Measurements from ENCODE around the gene RIPK1.

RIPK1 gene

DNA sequence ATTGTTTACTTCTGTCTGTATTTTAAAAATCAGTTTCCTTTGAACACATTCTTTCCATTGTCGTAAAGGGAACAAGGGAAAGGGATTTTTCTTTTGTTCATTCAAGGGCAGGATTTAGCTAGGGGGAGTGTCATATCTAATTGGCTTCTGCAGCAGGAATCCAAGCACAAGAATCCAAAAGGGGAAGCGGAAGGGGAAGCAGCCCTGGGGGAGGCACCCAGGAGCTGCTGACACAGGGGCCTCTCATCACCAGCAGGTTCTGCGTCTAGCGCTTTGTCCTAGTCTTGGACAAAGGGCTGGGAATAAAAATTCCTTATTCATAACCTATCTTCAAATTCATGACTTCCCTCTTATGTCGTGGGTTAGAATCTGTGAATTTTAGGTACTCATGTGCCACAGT is 13.7 kb downstream of the RIPK1 start:
- no peak overlapping the region for H3K4me3 ChIP-seq (ENCODE audit: extremely low read depth, insufficient read depth, low read length, poor library complexity, severe bottlenecking)
- peaks cover 97% of the 10 kb centered on the region for H3K36me3 ChIP-seq (ENCODE audit: control insufficient read depth, insufficient read depth, low read length)
- H3K9me3 ChIP-seq (ENCODE audit: control insufficient read depth, low read length): no peaks in the 10 kb centered on the region
- WGBS, 2 experiments (ENCODE audit: insufficient coverage in 2 of 2): 85 to 97% methylated on average over 2 to 3 of the region's 5 CpGs
- no peak overlapping the region for H3K27ac ChIP-seq (ENCODE audit: low read depth, low read length, severe bottlenecking)
- no peaks in the 10 kb centered on the region for H3K4me1 ChIP-seq (ENCODE audit: control insufficient read depth, insufficient read depth, low read length, poor library complexity, severe bottlenecking)

DNA sequence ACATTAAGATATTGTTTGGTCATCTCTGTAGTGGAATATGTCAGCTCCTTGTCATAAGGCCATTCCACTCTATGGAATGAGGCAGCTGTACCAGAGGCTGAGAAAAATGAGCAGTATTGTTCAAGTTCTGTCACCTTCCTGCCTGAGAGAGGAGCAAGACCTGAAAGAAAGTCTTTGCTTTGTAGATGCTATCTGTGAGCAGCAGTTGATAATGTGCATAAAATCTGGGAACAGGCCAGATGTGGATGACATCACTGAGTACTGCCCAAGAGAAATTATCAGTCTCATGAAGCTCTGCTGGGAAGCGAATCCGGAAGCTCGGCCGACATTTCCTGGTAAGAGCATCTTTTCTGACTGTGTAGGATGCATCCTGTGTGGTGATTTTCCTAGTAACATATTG is 16.8 kb downstream of the RIPK1 start:
- Histone ChIP-seq H3K9me3 (ENCODE audit: control insufficient read depth, low read length) (peaks cover 6% of the 10 kb centered on the region), H3K4me3 (ENCODE audit: extremely low read depth, insufficient read depth, low read length, poor library complexity, severe bottlenecking) (no peak overlapping the region), H3K27ac (ENCODE audit: low read depth, low read length, severe bottlenecking) (no peak overlapping the region), H3K4me1 (ENCODE audit: control insufficient read depth, insufficient read depth, low read length, poor library complexity, severe bottlenecking) (no peaks in the 10 kb centered on the region), H3K36me3 (ENCODE audit: control insufficient read depth, insufficient read depth, low read length) (peaks cover 95% of the 10 kb centered on the region)
- 96 to 100% methylated on average over 4 of the region's 4 CpGs for WGBS, 2 experiments (ENCODE audit: insufficient coverage in 2 of 2)

DNA sequence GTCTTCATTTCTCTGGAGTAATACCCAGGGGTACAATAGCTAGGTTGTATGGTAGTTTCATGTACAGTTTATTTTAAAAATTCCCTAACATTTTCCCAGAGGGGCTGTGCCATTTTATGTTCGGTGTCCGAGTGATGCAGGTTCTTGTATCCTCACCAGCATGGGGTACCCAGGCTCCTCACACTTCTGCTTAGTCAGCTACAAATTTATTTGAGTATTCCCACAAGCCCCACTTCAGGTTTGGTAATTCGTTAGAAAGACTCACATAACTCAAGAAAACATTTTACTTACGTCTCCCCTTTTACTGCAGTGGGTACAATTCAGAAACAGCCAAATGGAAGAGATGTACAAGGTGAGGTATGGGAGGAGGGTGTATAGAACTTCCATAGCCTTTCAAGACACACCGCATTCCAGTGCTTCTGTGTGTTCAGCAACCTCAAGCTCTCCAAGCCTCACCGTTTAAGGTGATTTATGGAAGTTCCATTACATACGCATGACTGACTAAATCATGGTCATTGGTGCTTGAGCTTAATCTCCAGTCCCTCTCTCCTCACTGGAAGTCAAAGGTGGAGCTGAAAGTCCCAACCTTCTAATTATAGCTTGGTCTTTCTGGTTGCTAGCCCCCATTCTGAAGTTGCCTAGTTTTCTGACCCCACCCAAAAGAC is 18.1 kb downstream of the RIPK1 start:
- Histone ChIP-seq H3K27ac (ENCODE audit: low read depth, low read length, severe bottlenecking) (no peak overlapping the region), H3K36me3 (ENCODE audit: control insufficient read depth, insufficient read depth, low read length) (peaks cover 88% of the 10 kb centered on the region), H3K4me1 (ENCODE audit: control insufficient read depth, insufficient read depth, low read length, poor library complexity, severe bottlenecking) (no peaks in the 10 kb centered on the region), H3K4me3 (ENCODE audit: extremely low read depth, insufficient read depth, low read length, poor library complexity, severe bottlenecking) (no peak overlapping the region), H3K9me3 (ENCODE audit: control insufficient read depth, low read length) (peaks cover 6% of the 10 kb centered on the region)
- WGBS, 2 experiments (ENCODE audit: insufficient coverage in 2 of 2): 75 to 97% methylated on average over 4 of the region's 7 CpGs

DNA sequence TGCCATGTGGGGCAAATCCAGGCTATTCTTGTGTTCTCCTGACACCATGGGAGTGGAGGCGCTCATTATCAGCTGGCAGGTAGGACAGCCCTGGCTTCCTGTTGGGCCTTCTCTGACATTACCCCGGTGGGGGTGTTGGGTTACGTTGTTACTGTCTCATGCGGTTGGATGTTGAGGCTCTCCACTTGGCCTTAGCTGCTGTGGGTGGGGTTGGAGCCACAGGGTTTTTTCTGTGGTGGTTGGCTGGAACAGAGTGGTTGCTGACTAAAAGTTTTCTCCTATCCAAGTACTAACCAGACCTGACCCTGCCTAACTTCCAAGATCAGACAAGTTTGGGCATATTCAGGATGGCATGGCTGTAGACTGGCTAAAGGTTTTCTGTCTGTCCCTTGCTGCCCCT is 20.2 kb downstream of the RIPK1 start:
- Histone ChIP-seq H3K27ac (ENCODE audit: low read depth, low read length, severe bottlenecking) (no peak overlapping the region), H3K36me3 (ENCODE audit: control insufficient read depth, insufficient read depth, low read length) (peaks cover 69% of the 10 kb centered on the region), H3K4me1 (ENCODE audit: control insufficient read depth, insufficient read depth, low read length, poor library complexity, severe bottlenecking) (no peaks in the 10 kb centered on the region), H3K9me3 (ENCODE audit: control insufficient read depth, low read length) (peaks cover 6% of the 10 kb centered on the region), H3K4me3 (ENCODE audit: extremely low read depth, insufficient read depth, low read length, poor library complexity, severe bottlenecking) (no peak overlapping the region)
- 100% methylated on average over 1 to 2 of the region's 4 CpGs for WGBS, 2 experiments (ENCODE audit: insufficient coverage in 2 of 2)

DNA sequence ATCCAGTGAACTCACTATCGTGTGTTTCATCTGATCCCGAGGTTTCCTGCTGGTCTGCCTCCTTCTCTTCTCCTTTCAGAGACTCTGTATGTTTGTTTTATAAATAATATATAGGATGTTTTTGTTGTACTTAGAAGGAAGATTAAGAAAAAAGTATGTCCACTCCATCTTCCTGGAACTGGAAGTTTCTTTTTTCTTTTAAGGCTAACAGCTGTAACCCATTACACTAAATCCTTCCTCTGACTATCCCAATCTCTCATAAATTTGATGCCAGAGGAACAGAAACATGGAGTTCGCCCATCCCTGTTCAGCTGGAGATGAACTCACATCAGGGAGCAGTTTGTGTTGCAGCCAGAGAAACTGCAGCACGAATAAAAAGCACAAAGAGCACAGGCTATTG is 20.7 kb downstream of the RIPK1 start:
- WGBS, 2 experiments (ENCODE audit: insufficient coverage in 2 of 2): 90 to 94% methylated on average over 2 of the region's 4 CpGs
- Histone ChIP-seq H3K27ac (ENCODE audit: low read depth, low read length, severe bottlenecking) (no peak overlapping the region), H3K4me1 (ENCODE audit: control insufficient read depth, insufficient read depth, low read length, poor library complexity, severe bottlenecking) (no peaks in the 10 kb centered on the region), H3K36me3 (ENCODE audit: control insufficient read depth, insufficient read depth, low read length) (peaks cover 66% of the 10 kb centered on the region), H3K9me3 (ENCODE audit: control insufficient read depth, low read length) (peaks cover 7% of the 10 kb centered on the region), H3K4me3 (ENCODE audit: extremely low read depth, insufficient read depth, low read length, poor library complexity, severe bottlenecking) (no peak overlapping the region)

DNA sequence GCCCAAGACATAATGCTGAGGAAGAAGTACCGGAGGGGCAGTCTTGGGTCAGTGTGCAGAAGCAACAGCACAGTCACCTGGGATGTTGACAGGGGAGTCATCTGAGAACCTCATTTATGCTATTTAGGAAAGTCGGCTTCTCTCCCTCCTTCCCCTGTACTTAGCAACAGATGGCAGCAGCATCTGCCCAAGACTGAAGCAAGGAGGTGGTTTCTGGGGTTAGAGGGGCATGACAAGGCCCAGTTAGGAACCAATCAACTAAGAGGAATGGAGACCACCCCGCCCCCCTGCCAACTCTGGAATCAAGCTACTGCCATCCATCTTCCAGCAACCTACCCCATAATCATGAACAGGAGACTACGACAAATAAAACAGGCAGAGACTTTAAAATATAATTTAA is 21.7 kb downstream of the RIPK1 start:
- 100% methylated on average over 1 of the region's 4 CpGs; no CpG with 5 or more reads in 1 of the 2 experiments for WGBS, 2 experiments (ENCODE audit: insufficient coverage in 2 of 2)
- Histone ChIP-seq H3K4me3 (ENCODE audit: extremely low read depth, insufficient read depth, low read length, poor library complexity, severe bottlenecking) (no peak overlapping the region), H3K4me1 (ENCODE audit: control insufficient read depth, insufficient read depth, low read length, poor library complexity, severe bottlenecking) (no peaks in the 10 kb centered on the region), H3K9me3 (ENCODE audit: control insufficient read depth, low read length) (peaks cover 8% of the 10 kb centered on the region), H3K36me3 (ENCODE audit: control insufficient read depth, insufficient read depth, low read length) (peaks cover 64% of the 10 kb centered on the region), H3K27ac (ENCODE audit: low read depth, low read length, severe bottlenecking) (no peak overlapping the region)

DNA sequence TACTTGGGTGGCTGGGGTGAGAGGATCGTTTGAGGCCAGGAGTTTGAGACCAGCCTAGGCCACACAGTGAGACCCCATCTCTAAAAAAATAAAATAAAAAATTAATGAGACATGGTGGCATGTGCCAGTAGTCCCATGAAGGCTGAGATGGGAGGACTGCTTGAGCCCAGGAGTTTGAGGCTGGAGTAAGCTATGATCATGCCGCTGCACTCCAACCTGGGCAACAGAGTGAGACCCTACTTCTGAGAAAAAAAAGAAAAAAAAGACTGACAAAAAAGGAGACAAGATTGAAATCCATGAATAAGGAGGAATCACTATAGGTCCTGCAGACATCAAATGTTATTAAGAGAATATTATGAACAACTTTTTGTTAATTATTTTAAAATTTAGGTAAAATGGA is 26.5 kb downstream of the RIPK1 start:
- no peaks in the 10 kb centered on the region for H3K4me1 ChIP-seq (ENCODE audit: control insufficient read depth, insufficient read depth, low read length, poor library complexity, severe bottlenecking)
- peaks cover 52% of the 10 kb centered on the region for H3K36me3 ChIP-seq (ENCODE audit: control insufficient read depth, insufficient read depth, low read length)
- 100% methylated on average over 1 to 2 of the region's 2 CpGs for WGBS, 2 experiments (ENCODE audit: insufficient coverage in 2 of 2)
- H3K4me3 ChIP-seq (ENCODE audit: extremely low read depth, insufficient read depth, low read length, poor library complexity, severe bottlenecking): no peak overlapping the region
- peaks cover 2% of the 10 kb centered on the region for H3K9me3 ChIP-seq (ENCODE audit: control insufficient read depth, low read length)
- no peak overlapping the region for H3K27ac ChIP-seq (ENCODE audit: low read depth, low read length, severe bottlenecking)

DNA sequence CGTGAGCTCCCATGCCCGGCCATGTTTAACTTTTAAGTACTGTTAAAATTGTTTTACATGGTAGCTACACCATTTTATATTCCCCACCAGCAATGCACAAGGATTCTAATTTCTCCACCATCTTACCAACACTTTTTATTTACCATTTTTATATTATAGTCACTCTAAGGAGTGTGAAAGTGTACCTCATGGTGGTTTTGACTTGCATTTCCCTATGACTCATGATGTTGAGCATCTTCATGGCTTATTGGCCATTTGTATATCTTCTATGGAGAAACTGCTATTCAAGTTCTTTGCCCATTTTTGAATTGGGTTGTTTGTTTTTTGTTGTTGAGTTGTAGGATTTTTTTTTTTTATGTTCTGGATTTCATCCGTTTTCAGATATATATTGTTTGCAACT is 34.6 kb downstream of the RIPK1 start:
- no peak overlapping the region for H3K4me3 ChIP-seq (ENCODE audit: extremely low read depth, insufficient read depth, low read length, poor library complexity, severe bottlenecking)
- peaks cover 76% of the 10 kb centered on the region for H3K36me3 ChIP-seq (ENCODE audit: control insufficient read depth, insufficient read depth, low read length)
- H3K9me3 ChIP-seq (ENCODE audit: control insufficient read depth, low read length): no peaks in the 10 kb centered on the region
- H3K27ac ChIP-seq (ENCODE audit: low read depth, low read length, severe bottlenecking): no peak overlapping the region
- WGBS, 2 experiments (ENCODE audit: insufficient coverage in 2 of 2): no CpG with 5 or more reads among the region's 3 CpGs
- H3K4me1 ChIP-seq (ENCODE audit: control insufficient read depth, insufficient read depth, low read length, poor library complexity, severe bottlenecking): no peaks in the 10 kb centered on the region

DNA sequence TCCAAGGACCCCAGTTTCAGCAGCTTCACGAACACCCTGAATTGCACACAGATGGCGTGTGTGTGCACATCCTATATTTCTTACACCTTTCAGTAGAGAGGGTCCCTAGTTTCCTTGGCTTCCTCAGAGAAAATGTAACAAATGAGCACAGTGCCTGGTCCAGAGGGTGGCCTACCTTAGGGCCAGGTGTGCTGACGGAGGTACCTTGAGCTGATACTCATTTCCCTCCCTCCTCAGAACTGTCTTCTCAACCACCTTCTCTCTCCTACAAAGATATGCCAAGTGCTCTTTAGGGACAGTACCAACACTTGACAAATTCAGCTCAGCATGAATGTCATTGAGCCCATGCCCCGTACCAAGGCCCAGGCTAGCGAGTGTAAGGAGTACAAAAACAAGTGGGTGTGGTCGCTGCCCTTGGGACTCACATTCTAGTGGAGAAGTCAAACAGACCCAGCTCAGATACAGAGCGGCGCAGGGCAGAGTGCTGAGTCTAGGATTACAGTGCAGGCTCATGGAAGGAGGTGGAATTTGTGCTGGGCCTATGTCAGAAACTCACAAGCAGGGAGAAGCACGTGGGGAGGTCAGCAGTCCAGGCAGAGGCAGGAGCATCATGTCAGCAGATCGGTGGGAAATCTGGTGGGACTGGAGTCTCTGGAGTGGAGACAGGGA is 40.6 kb downstream of the RIPK1 start:
- Histone ChIP-seq H3K9me3 (ENCODE audit: control insufficient read depth, low read length) (no peaks in the 10 kb centered on the region), H3K36me3 (ENCODE audit: control insufficient read depth, insufficient read depth, low read length) (peaks cover 91% of the 10 kb centered on the region), H3K4me3 (ENCODE audit: extremely low read depth, insufficient read depth, low read length, poor library complexity, severe bottlenecking) (no peak overlapping the region), H3K4me1 (ENCODE audit: control insufficient read depth, insufficient read depth, low read length, poor library complexity, severe bottlenecking) (no peaks in the 10 kb centered on the region), H3K27ac (ENCODE audit: low read depth, low read length, severe bottlenecking) (no peak overlapping the region)
- WGBS, 2 experiments (ENCODE audit: insufficient coverage in 2 of 2): 94 to 99% methylated on average over 10 of the region's 10 CpGs

DNA sequence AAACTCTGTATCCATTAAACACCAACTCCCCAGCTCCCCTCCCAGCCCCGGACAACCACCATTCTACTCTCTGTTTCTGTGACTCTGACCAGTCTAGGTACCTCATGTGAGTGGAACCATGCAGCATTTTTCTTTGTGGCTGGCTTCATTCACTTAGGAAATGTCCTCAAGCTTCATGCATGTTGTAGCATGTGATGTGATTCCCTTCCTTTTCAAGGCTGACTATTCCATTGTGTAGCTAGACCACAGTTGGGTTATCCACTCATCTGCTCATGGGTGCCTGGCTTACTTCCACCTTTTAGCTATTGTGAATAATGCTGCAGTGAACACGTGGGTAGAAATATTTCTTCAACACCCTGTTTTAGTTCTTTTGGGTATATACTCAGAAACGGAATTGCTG is 41.5 kb downstream of the RIPK1 start:
- Histone ChIP-seq H3K36me3 (ENCODE audit: control insufficient read depth, insufficient read depth, low read length) (peaks cover 89% of the 10 kb centered on the region), H3K27ac (ENCODE audit: low read depth, low read length, severe bottlenecking) (no peak overlapping the region), H3K4me3 (ENCODE audit: extremely low read depth, insufficient read depth, low read length, poor library complexity, severe bottlenecking) (no peak overlapping the region), H3K4me1 (ENCODE audit: control insufficient read depth, insufficient read depth, low read length, poor library complexity, severe bottlenecking) (no peaks in the 10 kb centered on the region), H3K9me3 (ENCODE audit: control insufficient read depth, low read length) (no peaks in the 10 kb centered on the region)
- 100% methylated on average over 1 to 2 of the region's 3 CpGs for WGBS, 2 experiments (ENCODE audit: insufficient coverage in 2 of 2)

DNA sequence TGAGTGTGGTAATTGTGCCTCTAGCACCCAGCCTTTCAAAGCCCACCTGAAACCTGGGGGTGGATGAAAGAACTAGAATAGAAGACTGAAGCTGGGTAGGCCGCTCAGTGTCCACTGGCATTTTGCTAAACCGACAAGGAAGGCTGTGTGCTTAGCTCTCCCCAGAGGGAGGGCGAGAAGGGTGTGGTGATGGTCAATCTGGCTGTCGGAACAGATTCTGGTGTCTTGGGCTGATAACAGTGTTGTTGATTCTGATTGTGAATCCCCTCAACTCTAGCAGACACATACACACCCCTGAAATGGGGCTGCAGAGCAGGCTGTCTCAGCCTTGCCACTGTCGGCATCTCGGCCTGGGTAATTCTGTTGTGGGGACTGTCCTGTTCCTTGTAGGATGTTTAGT is 46.1 kb downstream of the RIPK1 start:
- no peak overlapping the region for H3K27ac ChIP-seq (ENCODE audit: low read depth, low read length, severe bottlenecking)
- no peaks in the 10 kb centered on the region for H3K4me1 ChIP-seq (ENCODE audit: control insufficient read depth, insufficient read depth, low read length, poor library complexity, severe bottlenecking)
- peaks cover 51% of the 10 kb centered on the region for H3K36me3 ChIP-seq (ENCODE audit: control insufficient read depth, insufficient read depth, low read length)
- no peaks in the 10 kb centered on the region for H3K9me3 ChIP-seq (ENCODE audit: control insufficient read depth, low read length)
- WGBS, 2 experiments (ENCODE audit: insufficient coverage in 2 of 2): 91 to 96% methylated on average over 3 to 5 of the region's 6 CpGs
- no peak overlapping the region for H3K4me3 ChIP-seq (ENCODE audit: extremely low read depth, insufficient read depth, low read length, poor library complexity, severe bottlenecking)

Measured in mesodermal cell (in vitro differentiated cells).